ENCODE measurements around the gene FBF1.

DNA sequence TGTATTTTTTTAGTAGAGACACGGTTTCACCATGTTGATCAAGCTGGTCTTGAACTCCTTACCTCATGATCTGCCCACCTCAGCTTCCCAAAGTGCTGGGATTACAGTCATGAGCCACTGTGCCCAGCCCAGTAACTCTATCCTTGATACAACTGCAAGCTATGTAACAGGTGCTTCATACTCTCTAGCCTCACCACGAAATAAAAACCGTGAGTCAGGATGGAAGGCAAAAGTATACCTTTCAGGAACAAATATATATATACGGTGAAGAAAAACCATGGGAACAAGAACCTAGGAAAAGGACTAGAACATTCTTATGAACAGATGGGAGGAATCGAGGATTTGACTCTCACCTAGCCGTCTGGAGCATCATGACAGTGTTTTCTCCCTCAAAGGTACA, 9.6 kb upstream of the FBF1 start:
- TF ChIP-seq CTCF (IDR thresholded peaks at IDR 0.05) (no peak), POLR2A (IDR thresholded peaks at IDR 0.05) (no peak)

Measured in esophagus squamous epithelium (tissue), 4 donors.